ENCODE data around the gene HMGN4.
"Not testable (repeated sequence)": the region's sequence is repeated elsewhere in the genome, so short reads cannot be mapped to it uniquely, and the experiment has no call there.

The HMGN4 gene

DNA sequence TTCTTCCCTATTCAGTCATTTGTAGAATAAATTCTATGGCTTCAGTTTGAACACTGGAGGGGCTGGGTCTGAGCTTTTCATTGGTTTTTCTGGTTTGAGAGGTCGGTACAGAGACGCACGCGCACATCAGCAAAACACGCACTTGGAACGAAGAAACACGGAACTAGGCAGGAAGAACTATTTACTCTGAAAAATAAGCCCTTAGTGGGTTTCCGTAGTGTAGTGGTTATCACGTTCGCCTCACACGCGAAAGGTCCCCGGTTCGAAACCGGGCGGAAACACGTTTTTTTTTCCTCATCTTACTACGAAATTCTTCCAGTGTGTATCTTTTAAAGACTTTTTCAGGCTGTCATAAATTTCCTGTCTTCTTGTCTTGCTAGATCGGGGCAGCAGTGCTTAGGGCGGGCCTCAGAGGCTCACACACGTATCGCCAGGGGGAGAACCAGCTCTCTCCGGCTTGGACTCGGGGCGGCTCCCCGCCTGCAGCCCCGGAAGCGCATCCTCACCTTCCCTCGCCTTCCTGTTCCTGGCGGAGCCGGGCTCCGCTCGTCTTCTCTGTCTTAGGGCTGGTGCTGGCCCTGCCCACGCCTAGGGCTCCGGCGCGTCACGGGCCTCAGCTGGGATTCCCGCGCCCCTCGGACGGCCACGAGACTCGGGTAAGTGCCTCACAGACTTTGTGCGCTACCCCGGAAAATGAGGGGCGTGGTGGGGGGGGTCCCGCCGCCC is at the start of gene HMGN4:
Gene HMGN4 (plus strand): TSS at position 521 of the 726 bp plus-strand sequence. CDS start 6,841 bp downstream, outside the sequence.
- peak; percentile 67 for FAIRE-seq
- no peak for DNase-seq (ENCODE audit: extremely low spot score, insufficient read length, low read depth)

DNA sequence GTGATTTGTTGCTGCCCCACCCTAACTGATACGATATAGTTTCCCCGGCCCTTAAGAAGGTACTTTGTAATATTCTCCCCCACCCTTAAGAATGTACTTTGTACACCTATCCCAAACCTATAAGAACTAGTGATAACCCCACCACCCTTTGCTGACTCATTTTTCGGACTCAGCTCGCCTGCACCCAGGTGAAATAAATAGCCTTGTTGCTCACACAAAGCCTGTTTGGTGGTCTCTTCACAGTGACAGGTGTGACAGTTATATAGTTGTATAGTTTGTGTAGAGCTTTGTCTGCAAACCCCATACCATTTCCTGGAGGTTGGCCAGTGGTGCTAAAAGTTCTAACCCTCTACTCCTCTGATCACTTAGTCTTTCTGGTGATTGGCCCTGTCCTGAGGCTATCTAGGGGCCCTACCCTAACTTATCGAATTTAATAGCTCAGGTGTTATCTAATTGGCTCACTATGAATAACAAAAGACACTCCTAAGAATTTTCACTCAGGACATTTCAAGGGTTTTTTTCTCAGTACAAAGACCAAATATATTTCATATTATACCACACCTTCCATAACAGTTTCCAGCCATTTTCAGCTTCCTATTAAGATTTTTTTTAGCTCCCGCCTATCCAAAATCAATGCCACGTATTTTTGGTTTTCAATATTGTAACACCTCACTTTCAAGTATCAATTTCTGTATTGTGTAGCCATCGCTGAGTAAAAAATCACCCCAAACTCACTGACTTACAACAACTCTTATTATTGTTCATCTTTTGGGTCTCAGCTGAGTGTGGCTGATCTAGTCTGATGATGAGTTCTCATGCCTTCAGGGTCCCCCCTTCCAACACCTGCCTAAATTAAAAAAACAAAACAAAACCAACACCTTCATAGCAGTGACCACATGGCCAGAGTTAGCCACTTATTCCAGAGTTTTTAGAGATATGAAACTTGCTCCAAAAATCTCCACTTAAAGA is 47.9 kb upstream of the HMGN4 start:
- no peak for DNase-seq (ENCODE audit: extremely low spot score, insufficient read length, low read depth)
- FAIRE-seq, result no peak

DNA sequence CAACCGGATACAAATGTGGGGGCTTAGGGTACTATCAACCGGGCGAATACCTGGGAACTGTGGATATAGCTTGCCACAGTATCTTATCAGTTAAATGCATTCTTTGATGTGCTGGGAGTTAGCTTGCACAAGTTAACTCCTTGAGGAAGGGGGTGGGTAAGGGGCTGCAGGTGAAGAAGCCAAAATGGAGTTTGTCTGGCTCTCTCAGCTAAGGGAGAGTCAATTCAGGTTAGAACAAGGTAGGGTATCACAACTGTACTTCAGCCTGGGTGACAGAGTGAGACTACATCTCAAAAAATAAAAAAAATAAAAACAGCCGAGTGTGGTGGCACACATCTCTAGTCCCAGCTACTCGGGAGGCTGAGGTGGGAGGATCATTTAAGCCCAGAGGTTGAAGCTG is 46.6 kb upstream of the HMGN4 start:
- no peak for DNase-seq (ENCODE audit: extremely low spot score, insufficient read length, low read depth)
- no peak for FAIRE-seq

DNA sequence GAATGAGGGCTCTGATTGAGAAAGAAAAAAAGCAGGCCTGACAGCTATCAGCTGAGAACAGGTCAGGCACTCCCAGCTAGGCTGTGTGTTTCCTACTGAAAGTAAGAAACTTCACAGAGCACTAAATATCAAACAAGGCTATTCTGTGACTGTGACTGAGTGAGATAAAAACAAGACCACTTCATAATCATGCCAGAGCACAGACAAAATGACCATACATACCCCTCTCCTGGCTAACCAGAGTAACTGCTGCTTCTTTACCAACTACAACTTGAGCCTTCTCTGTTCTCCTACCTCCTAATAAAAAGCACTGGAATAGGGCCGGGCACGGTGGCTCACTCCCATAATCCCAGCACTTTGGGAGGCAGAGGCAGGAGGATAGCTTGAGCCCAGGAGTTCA is 44.9 kb upstream of the HMGN4 start:
- DNase-seq (ENCODE audit: extremely low spot score, insufficient read length, low read depth), result no peak

DNA sequence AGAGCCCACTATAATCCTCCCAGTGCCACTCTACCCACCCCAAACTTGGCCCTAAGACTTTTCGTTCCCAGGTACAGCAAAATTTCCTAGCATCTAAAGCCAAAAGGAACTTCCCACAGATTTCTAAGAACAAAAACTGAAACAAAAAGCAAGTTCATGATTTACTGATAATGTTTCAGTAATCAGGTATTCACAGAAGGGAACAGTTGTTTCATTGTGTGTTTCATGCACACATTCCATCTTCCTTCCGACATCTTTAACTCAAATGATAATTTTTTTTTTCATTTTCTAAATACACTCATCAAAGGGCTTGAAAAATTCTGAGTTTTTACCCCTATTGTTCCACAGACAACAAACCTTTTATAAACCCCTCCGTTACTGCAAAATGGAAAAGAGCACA is 44.0 kb upstream of the HMGN4 start:
- no peak for DNase-seq (ENCODE audit: extremely low spot score, insufficient read length, low read depth)
- FAIRE-seq, result no peak

More for the DNA sequence above, 44.9 kb upstream of the HMGN4 start:
- no peak for FAIRE-seq

DNA sequence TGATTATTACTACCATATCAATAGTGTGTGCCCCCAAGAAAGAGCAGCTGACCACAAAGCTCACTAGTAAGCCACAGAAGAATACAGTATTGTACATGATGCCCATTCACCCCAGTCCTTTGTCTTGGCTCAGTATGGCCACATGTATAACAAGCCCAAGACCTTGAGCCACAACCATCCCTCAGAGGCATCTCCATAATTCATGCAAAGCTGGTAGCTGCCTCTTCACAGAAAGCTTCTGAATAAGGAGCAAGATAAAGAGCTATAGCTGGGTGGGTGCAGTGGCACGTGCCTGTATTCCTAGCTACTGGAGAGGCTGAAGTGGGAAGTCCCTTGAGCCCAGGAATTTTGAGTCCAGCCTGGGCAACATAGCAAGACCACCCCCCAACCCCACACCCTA is 42.9 kb upstream of the HMGN4 start:
- FAIRE-seq (no peak), DNase-seq (ENCODE audit: extremely low spot score, insufficient read length, low read depth) (no peak)

DNA sequence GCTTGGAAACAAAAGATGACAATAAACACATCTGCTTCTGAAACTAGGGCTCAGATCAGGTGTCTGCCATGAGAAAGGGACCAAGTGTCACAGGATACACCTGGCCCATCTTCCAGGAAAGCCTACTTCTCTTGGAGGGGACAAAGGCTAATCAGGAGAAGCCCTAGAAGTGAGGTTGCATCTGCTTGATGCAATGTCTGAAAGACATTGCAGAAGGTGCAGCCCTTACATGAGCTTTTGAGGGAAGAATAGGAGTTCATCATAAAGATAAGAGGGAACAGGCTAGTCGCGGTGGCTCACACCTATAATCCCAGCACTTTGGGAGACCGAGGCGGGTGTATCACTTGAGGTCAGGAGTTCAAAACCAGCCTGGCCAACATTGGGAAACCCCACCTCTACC is 40.6 kb upstream of the HMGN4 start:
- DNase-seq (ENCODE audit: extremely low spot score, insufficient read length, low read depth) (no peak), FAIRE-seq (no peak)

DNA sequence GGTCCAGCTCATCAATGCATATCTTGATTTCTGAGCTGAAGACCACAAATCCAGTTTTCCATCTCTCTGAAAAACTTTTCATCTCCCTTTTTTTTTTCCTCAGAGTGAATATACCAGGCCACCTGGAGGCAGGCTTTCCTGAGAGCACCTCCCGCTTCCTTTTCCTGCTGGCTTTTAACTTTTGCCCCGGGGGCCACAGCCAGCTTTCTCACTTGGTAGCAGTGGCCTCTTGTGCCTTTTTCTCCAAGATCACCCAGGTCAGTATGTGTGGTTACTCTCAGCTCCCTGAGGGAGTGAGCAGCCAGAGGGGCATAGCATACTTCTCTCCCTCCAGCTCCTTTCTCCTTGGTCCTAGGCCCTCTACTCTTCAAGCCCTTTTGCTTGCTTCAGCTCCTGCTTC is 38.1 kb upstream of the HMGN4 start, which contains the start of gene BTN1A1:
Gene BTN1A1 (plus strand): TSS at position 202 of the 400 bp plus-strand sequence. CDS start 984 bp downstream, outside the sequence.
- FAIRE-seq, result no peak
- no peak for DNase-seq (ENCODE audit: extremely low spot score, insufficient read length, low read depth)

DNA sequence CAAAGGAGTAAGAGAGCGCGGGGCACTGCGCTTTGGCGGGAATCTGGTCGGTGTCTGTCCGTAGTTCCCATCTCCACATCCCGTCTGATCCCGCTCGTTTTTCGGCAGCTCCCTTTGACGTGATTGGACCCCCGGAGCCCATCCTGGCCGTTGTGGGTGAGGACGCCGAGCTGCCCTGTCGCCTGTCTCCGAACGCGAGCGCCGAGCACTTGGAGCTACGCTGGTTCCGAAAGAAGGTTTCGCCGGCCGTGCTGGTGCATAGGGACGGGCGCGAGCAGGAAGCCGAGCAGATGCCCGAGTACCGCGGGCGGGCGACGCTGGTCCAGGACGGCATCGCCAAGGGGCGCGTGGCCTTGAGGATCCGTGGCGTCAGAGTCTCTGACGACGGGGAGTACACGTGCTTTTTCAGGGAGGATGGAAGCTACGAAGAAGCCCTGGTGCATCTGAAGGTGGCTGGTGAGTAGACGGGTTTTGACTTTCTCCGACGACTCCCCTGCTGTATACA is 36.6 kb upstream of the HMGN4 start:
- FAIRE-seq, result peak; percentile 24
- DNase-seq (ENCODE audit: extremely low spot score, insufficient read length, low read depth), result no peak

DNA sequence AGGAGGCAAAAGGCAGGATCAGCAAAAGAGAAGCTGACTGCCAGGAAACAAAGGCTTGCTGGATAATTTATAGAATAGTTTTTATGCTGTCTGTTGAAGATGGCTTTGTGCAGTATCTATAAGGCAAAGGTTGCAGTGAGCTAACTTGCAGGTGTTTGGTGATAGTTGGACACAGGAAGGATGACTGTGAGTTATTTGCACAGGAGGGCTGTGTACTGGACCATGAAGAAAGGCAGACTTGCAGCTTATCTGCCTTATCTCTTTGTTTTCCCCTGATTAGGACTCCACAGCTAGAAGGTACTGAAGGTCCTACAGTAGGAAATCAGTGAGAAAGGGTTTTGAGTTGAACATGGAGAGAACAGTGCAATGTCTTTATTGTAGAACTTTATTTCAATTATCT is 36.0 kb upstream of the HMGN4 start:
- FAIRE-seq, result peak; percentile 77
- no peak for DNase-seq (ENCODE audit: extremely low spot score, insufficient read length, low read depth)

DNA sequence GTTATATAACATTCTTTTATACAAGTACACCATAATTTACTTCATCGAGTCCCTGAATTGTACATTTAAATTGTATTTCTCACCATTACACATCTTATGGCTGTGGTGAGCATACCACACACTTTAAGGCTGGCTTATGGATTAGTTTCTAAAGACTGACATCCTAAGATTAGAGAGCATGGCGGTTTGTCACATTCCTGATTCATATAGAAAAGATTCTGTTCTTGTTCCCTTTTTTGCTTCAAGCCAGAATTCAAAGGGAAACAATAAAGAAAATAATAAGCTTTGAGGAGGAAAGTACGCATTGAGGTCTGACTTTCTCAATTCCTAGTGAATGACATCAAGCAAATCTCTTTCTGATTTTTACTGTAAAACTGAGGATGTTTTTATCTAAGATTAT is 35.5 kb upstream of the HMGN4 start:
- FAIRE-seq (no peak), DNase-seq (ENCODE audit: extremely low spot score, insufficient read length, low read depth) (no peak)

DNA sequence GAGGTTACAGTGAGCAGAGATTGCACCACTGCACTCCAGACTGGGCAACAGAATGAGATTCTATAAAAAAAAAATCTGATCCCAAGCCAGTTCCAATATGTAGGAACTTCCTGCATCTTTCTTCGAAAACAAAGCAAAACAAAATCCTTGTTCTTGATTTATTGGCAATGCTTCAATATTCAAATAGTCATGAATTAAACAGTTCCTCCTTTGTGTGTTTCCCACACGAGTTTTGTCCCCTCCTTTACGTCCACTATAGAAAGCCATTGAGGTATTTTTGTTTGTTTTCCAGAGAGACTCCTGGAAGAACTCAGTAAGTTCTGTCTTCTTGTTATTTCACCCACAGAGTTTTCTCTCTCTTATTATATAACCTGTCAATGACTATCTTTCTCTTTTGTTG is 30.5 kb upstream of the HMGN4 start:
- DNase-seq (ENCODE audit: extremely low spot score, insufficient read length, low read depth), result no peak
- FAIRE-seq, result no peak

DNA sequence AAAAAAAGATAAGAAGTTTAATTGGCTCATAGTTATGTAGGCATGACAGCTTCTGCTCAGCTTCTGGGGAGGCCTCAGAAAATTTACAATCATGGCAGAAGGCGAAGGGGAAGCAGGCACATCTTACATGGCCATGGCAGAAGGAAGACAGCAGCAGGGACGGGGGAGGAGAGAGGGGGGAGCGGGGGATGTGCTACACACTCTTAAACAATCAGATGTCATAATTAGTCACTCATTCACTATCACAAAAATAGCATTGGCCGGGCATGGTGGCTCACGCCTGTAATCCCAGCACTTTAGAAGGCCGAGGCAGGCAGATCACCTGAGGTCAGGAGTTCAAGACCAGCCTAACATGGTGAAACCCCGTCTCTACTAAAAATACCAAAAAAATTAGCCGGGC is 27.1 kb upstream of the HMGN4 start:
- FAIRE-seq; DNase-seq (ENCODE audit: extremely low spot score, insufficient read length, low read depth): not testable (repeated sequence)

DNA sequence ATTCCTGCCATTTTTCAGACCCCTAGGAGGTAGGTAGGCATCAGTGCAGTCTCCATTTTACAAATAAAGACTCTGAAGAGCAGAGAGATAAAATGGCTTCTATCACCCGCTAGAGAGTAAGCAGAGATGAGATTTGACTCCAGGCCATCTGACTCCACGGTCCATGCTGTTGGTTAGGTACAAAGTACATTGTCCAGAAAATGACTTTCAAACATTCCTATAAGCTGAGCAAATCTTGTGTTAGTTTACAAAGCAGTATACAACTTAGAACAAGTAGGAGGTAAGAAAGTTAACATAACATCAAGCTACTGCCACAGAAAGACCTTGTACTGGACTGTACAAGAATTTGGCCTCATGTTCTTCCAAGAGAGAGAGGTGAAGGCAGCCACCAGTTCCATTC is 23.2 kb upstream of the HMGN4 start:
- no peak for FAIRE-seq
- DNase-seq (ENCODE audit: extremely low spot score, insufficient read length, low read depth), result no peak

DNA sequence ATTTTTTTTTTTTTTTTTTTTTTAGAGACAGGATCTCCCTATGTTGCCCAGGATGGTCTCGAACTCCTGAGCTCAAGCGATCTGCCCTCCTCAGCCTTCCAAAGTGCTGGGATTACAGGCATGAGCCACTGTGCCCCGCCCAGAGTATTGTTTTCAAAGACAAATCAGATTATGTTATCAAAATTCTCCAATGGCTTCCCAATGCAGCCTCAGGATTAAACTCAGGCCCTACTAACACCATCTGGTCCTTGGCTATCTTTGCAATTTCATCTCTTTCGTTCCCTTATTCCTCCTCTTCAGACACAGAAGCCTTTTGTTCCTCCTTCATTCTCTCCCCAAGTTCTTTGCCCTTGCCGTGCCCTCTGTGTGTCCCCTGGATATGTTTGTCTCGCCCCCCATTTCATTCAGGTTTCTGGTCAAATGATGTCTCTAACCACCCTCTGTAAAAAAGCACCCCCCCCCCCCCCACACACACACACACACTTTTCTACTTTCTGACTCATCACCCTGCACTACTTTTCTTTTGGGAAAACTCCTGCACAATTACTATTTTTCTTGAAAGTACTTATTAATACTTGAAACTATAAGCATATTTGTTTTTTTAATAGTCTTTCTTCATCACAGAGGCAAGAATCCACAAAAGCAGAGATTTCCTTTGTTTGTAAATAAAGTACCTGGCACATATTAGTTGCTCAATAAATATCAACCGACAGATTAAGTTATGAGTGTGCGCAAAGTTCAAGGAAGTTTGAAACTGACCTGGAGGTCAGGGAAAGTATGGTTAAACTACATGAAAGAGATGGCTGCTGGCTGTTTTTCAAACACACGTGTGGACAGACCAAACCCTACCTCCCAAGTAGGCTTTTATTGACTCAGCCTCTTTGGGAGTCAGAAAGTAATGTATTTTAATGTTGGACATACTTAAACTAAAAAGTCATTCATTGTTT is 21.4 kb upstream of the HMGN4 start:
- no peak for FAIRE-seq

DNA sequence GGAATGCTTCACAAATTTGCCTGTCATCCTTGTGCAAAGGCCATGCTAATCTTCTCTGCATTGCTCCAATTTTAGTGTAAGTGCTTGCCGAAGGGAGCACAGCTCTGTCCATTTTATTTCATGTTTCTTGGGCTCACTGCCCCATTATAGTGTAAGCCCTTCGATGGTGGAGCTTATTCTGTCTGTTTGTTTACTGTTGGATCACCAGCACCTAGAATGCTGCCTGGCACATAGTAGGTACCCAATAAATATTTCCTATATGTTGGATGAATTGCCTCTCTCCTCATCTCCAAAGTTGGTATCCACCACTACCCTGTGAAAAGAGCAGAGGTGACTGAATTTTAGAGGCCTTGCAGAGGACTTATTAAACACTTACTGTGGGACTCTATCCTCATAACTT is 18.8 kb upstream of the HMGN4 start:
- no peak for FAIRE-seq
- no peak for DNase-seq (ENCODE audit: extremely low spot score, insufficient read length, low read depth)

More for the DNA sequence above, 21.4 kb upstream of the HMGN4 start:
- no peak for DNase-seq (ENCODE audit: extremely low spot score, insufficient read length, low read depth)

DNA sequence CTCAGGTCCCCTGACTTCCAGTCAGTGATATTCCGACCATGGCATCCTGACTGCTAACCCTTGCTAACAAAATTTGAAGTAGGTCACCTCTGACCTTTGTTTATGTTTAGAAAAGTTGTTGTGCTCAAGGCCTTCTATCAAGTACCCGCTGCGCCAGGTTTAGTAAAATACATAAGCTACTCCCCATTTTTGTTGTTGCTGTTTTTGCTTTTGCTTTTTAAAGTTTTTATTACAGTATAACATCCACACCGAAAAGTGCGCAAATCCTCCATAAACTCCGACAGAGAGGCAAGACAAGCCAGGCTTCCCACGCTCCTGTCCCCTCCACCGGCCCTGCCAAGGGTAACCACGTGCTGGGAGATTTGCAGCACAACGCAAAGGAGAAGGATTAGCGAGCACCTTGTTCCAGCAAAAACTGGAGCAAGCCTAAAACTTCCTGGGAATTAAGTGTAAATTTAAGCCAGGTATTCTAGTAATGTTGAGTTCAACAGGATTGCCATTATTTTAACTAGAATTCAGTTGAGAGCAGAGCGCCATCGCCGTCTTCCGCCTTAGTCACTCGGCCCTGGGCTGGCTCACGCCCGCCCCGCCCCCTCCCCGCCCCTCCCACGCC is 17.8 kb upstream of the HMGN4 start:
- DNase-seq (ENCODE audit: extremely low spot score, insufficient read length, low read depth) (no peak), FAIRE-seq (no peak)

DNA sequence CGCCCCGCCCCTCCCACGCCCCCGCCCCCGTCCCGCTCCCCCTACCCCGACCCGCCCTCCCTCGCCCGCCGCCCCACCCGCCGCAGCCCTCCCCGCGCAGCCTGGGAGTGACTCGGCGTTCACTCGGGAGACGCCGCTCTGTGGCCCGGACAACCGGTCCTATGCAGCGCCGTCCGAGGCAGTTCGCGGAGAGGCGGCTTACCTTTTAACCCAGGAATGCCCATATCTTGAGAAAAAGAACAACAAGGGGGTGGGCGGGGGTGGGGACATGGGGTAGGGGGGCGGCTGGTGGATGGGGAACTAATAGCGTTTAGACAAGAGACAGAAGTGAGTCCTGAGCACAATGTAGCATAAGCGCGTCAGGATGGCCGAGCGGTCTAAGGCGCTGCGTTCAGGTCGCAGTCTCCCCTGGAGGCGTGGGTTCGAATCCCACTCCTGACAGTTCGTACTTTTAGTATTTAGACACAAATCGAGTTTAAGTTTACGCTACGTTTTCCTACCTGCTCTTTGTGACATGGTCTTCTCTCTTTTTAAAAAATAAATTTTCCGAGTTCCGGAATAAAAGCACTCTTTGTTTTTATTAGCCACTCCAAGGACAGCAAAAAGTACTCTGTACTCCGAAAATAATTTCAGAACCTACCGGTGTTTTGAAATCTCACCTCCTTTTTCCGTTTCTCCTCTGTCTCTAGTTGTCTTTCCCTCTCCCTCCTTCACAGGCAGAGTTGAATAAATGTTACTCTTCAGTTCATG is 17.1 kb upstream of the HMGN4 start:
- peak; percentile 44 for FAIRE-seq
- DNase-seq (ENCODE audit: extremely low spot score, insufficient read length, low read depth), result peak; percentile 81

All from GM18507 (cell line).